GM19395 (cell line): ENCODE measurements around the gene VGLL3.
A peak's percentile ranks its signal among the peaks of the same experiment; 100 is the strongest.
"Not testable (repeated sequence)": the region's sequence is repeated elsewhere in the genome, so short reads cannot be mapped to it uniquely, and the experiment has no call there.

ENCODE experiments used
- ATAC-seq: cut with Tn5 transposase; IDR thresholded peaks from one replicate; pipeline ENCODE4 v1.9.1; 2021; ENCODE audit warnings: mild to moderate bottlenecking, moderate library complexity; ENCODE audit not compliant: unreplicated experiment

VGLL3 gene

DNA sequence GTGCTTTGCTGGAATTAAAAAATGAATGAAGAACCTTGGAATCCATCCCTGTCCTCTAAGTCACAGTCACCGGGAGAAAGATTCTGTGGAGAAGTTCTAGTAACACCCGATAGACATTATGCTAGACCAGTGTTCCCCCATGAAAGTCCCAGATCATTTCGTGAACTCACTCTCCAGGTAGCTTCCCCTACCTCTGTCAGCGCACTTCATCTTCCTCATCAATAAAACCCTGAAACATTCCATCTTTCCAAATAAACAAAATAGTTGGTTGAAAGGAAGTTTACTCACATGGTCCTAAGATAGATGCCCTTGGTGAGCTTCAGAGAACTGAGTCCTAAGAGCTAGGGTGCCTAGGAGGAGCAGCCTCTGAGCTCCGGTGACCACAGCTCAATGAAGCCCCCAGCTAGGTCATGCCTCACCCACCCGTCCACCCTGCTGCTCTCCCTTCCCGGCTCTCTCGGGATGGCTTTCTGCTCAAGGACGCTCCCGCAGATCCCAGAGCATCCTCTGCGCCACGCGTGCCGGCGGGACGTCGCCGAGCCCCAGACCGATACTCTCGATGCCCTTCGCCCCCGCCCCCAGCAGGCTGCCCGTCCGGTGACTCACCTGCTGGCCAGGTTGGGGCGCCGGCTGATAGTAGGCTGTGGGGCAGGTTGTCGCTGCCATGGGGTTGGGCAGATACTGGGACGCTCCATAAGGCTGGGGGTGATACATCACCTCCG is 776 bp downstream of the VGLL3 start:
- peak; percentile 33 for ATAC-seq

DNA sequence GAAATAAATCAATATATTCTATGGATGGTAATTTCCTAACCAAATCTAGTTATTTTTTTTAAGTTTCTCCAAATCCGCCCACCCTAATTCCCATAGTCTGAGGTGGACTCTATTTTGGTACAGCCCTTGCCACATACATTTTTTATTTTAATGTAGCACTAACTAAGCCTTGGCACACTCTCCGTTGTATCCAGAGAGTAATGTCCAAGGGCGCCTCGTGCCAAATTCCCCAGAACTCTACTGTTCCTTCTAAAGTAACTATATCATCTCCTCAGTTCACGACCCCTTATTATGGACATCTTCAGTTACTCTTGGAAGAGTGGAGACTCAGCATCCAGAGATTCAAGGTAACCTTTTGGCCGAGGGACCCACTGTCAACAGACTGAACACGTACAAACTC is 1.3 kb downstream of the VGLL3 start:
- no peak for ATAC-seq

DNA sequence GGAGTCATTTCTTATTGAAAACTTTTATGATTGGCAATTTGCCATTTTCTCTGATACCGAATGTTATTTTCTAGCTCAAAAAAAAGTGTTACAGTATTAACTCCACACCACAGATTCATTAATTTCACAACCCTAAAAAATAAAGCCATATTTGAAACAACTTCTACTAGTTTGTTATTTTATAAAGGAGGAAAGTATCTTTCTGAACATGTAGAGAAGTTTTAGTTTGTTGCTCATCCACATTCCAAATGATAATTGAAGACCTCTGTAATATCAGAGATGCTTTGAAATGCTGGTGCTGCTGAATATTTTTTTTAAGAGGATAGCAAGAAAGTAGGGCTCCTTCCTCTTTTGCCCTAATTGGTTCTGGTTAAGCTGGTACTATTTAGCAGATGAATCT is 1.9 kb downstream of the VGLL3 start:
- ATAC-seq: no peak

DNA sequence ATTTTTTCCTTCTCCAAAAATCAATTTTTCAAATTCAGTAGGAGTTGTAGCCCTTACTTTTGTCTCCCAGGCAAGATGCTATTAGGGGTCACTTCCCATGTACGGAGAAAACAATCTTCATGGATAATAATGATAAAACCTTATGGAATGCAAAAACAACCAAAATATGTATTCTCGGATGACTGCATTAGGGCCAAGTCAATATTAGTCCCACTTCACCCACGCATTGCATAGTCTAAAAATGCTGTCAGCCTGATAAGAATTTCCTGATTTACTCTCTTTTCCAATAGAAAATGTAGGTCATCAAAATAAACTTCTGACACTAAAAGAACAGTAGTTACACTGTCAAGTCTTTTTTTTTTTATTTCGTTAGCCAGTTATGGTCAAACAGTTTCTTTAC is 2.7 kb downstream of the VGLL3 start:
- ATAC-seq: no peak

DNA sequence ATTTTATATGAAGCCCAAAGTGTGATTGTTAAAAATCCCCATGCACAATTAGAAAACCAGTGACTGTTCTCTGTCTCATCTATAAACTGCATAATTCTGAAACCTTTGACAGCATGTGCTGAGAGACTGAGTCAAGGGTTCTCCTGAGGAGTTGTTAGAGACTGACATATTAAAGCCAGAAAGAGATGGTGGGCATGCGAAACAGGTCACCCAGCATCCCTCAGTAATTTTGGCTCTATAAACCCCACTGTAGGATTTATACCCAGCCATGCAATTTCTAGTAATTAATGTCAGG is 3.6 kb downstream of the VGLL3 start:
- ATAC-seq: no peak

DNA sequence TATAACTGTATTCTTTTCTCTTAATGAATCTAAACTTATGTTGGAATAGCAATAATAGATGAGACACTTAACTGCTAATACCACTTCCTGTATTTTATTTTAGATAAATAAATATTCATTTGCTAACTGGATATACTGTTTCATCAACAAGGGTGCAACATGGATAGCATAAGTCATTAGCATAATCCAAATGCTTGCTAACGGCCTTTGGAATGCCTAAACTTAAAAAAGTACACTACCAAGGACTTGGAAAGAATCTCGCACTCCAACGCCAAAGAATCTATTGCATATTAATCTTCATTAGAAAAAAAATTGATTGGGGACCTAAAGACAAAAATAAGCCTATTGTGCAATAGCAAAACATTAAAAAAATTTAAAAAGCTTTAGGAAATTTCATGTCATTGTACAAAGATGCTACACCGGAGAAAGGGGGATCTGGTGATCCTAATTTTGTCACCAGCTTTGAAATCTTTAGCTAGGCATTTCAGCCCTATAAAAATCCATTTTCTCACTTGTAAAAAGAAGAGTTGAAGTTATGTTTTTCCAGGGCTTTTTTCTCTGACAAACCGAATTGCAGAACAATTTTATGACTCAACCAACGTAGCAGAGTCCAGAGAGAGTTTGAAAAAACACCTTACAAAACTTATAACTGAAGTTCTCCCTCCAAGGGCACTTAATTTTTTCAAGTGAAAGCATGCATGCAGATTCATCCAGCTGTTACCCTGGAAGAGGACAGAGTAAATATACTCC is 4.1 kb downstream of the VGLL3 start:
- no peak for ATAC-seq

DNA sequence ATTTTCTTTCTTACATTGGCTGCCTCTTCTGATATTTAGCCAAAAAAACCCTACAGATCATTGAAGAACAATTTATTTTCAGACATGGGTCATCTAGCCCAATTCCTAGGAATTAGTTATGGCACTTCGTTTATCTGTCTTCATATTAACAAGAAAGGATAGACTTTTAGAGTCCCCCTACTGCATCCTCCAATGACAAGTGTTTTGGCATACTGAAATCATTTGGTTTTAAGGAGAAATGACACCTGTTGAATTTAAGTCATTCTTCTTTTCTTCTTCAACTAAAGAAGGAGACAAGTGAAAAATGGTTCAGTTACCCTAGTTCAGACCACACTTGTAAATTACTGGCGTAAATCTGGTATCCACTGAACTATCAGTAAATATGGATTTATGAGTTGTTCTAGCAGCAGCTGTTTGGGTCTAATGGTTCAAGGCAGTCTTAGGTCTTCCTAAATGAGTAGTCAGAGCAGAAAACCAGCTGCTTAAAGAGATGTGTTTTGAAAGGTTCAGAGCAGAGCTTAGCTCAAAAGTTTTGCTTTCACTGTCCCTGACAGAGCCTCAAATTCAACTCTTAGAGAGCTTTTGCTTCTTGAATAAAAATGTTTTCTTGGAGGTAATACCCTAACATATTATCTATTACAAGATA is 5.6 kb downstream of the VGLL3 start:
- no peak for ATAC-seq

DNA sequence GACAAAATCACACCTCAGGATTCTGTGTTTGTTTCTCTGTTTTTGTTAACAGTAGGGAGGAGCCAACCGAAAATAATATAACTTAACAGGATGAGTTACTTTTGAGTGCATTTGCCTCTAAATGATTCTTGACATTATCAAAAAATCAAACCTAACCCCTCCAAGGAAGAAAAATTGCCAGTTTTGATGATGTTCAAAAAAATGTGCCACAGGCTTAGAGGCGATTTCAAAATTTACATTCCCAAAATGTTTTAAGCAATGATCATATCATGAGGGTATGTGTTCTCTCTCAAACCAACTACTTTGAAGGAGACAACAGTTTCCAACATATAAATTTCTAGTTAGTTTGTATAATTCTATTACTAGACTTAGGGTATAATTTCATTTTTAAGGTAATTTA is 6.7 kb downstream of the VGLL3 start:
- no peak for ATAC-seq

DNA sequence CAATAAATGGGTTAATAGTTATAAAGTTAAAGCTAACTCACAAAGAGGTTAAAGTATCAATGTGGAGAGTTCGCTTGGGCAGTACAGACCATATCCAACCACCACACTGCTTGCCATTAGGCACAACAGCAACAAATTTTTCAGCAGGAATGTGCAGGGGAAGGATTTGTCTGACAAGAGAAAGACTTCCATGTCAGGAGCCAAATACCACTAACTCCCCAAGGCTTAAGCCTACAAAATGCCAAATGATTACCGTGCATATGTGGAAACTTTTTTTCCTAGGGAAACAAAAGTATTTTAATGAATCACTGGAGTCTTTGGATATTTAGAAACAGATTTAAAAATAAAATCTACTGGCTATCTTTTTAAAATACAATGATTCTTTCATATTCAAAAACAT is 8.1 kb downstream of the VGLL3 start:
- ATAC-seq: no peak

DNA sequence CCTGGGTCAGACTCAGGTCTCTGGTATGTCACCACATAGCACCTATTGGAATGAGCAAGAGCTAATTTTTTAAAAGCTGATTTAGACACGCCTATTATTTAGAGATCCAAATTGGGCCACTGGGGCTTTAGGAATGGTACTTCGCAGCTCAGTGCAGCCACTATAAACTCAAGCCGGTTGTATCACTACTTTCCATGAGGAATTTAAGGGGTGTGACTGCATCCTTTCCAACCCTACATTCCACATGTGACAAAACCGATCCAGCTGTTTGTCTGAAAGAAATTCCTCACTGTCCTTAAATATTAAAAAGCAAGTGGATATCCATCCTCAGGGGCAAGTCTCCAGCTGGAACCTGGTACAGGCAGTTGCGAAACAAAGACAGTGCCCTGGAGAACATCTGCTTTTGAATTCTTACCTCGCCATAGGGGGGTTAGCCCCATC is 12.8 kb downstream of the VGLL3 start:
- ATAC-seq: no peak

DNA sequence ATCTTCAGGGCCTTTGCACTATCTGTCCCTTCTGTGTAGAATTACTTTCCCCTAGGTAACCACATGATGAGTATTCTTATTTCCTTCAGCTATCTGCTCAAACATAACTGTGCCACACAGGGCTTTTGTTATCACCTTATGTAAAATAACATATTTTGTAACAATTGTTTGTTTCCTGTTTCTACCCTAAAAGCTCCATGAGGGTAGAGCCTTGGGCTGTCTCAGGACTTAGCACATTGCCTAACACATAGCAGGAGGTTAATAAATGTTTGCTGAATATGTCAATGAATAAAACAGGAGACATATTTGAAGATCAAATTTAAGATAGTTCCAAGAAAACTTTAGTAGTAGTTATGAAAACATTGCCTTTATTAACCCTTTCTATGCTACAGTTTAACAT is 14.7 kb downstream of the VGLL3 start:
- no peak for ATAC-seq

DNA sequence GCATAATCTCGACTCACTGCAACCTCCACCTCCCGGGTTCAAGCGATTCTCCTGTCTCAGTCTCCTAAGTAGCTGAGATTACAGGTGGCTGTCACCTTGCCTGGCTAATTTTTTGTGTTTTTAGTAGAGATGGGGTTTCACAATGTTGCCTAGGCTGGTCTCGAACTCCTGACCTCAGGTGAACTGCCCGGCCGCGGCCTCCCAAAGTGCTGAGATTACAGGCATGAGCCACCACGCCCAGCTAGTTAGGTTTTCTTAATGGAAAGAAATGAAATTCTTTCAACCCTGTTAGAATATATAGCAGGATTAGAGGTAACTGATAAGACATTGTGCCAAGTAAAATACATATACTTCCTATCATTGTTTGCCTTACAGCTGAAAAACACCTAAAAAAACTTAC is 16.8 kb downstream of the VGLL3 start:
- not testable (repeated sequence) for ATAC-seq

DNA sequence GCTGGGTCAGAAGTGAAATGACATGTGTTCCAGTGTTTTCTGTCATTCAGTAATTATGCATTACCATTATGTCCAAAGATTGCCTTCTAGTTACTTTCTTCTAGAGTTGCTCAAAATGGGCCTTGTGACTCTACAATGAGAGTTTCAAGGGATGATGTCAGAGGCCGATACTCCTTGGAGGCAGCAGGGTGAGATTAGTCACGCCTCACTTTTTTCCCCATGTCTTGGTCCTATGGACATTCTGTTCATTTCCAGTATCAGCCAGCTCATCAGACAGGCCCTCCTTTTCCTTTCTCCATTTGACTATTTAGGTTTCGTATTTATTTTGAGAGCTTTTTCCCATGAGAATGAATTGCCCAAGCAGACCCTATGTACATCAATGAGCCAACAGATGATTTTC is 17.5 kb downstream of the VGLL3 start:
- no peak for ATAC-seq

DNA sequence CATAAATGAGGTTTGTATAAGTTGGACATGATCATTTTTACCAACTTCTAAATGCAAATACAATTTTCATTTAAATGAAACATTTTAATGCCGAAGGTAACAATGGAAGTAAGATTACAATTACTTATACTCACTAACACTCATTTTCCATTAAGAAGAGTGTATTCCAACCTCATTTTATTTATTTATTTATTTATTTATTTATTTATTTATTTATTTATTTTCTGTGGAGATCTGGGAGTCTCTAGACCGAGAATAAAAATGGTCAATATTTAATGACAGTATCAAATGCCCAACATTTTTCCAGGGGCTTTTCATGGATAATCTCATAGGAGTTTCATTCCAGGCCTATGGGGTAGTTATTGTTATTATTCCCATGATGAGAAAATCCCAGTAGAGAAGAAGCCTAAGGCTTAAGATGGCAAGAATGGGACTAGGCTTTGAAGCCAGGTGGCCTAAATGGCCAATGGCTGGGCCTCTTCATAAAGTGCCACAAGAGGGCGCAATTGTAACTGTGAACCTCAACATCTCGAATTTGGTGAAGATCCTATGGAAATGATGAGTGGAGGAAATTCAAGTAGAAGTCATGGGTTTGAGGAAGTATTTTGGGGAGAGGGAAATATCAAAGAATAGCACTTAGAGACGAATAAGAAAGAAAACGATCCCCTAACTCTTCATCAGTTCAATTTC is 21.3 kb downstream of the VGLL3 start:
- peak; percentile 80 for ATAC-seq

DNA sequence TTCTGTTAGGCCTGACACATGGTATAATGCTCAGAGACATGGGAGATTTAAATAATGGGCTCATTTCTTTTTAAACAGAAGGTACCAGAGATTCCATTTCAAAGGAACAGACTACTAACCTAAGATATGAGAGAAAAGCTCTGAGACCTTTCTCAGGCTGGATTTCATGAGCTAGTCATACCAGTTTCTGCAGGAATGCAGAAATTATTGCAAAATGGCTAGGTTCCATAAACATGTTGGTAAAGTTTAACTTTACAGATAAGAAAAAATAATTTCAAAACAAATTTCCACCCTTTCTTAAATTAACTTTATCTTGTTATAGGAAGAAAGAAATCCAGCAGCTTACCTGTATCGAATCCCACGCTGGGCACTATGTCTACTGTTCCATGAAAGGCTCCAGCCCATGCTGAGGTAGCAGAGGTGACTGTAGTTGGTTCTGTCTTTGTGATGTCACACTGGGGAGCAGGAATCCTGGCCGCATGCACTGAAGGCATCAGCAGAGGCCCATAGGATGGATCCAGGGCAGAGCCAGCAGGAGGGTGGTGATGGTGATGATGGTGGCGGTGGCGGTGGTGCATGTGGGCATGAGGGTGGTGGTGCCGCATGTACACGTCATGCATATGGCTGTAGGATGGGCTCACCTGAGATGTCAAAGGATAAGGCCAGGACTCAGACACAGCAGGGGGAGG is 22.6 kb downstream of the VGLL3 start:
- no peak for ATAC-seq

DNA sequence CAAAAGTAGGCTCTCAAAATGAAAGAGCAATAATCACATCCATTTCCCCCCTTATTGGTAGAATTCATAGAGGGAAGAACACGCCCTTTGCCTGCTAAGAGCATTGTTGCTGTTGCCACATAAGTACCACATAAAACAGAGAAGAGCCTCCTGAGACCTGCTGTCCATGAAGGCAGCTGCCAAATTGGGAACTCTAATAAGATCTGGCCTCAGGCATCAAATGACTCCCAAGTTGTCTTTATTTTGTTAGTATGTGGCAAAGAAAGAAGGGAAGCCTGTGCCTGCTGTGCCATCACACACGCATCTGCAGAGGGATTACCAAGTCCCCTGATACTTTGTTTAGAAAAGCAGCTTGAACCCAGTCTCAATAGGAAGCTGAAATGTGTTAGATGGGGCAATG is 23.9 kb downstream of the VGLL3 start:
- ATAC-seq: no peak

DNA sequence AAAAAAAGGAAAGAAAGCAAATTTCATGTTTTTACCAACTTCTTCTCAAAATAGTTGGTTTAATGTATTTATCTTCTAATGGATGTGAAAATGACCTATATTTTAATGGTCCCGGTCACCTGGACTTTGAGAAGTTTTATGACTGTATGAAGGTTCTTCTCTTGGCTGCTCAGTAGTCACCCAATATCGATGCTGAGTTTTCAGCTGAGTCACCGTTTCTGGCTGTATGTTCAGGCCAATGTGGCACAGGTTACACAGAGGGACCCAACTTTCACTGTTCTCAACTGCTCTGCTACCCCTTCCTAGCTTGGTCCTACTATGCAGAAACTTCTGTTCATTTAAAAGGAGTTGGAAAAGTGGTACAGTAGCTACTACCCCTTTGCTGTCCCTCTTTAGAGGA is 25.8 kb downstream of the VGLL3 start:
- no peak for ATAC-seq

DNA sequence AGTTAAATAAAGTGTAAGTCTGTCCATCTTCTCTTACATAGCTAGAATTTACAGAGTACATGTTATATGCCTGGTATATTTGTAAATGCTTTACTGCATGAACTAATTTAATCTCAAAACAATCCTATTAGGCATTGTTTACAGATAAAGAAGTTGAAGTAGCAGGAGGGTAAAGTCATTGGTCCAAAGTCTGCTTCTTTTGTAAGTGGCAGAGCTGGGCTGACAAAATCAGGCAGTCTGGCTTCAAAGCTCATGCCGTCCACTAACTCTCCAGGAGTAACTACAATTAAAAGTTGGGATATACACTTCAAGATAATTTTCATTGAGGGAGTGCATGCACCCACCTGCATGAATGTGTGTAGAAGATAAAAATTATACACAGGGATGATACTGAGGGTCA is 27.3 kb downstream of the VGLL3 start:
- ATAC-seq: no peak

DNA sequence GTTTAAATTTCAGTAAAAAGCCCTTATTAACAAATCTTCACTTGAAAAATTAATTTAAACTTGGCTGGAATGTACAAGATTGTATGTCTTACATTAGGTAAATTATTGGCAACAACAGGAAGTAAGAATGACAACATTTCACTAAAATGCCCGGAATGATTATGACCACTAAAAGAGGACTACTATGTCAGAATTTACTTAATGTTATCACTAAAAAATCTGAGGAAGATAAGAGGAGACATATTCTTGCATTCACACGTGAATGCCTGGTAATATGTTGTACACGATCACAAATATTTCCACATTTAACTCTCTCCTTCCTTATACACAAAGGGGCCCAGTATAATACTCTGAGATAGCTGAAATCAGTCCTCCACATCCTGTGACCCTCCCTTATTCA is 29.7 kb downstream of the VGLL3 start:
- ATAC-seq: no peak

DNA sequence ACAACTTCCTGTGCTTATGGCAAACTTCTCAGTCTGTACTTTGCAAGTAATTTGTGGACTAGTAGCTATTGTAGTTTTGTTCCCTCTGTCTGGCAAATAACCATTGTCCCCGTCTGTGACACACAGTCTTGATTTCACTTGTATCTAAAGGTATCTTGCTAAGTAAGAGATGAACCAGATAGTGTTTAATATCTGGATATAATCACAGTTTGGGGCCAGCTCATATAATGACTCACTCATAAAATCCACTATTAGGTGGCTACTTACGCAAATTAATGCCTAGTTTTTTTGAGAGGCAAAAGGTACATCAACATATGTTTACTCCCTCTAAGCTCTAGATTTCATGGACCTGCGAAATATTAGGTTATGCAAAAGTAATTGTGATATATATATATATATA is 30.4 kb downstream of the VGLL3 start:
- ATAC-seq: no peak

DNA sequence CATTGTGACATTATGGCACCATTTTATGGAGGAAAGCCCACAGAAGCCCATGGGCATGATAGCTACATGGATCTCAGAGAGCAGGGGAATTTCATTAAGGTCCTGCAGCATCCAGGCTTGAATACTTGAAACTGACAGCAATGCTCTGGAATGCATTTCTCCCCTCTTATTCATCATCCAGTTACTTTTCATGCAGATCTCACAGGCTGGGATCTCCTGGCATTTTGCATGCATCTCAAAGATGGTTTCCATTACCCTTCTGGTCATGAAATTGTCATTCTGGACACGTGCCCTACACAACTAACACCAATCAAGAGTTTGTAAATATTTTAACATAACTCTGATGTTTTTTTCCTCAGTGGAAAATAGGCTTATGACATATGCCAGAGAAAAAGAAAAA is 32.4 kb downstream of the VGLL3 start:
- ATAC-seq: no peak
